Fibroblast of villous mesenchyme (primary cell): ENCODE results near the gene PREB. TPM values are rescaled to one million over a fixed set of nuclear protein-coding genes. Genes with fewer than 3 reads are reported as not detected.

Experiments
- DNase-seq: peaks from one replicate; pipeline ENCODE4 v3.0.0-alpha.2; 2010; ENCODE audit warnings: low read depth
- H3K4me3 ChIP-seq: 2 replicates; pipeline ENCODE4 v1.5.1; 2011; ENCODE audit warnings: low read depth, mild to moderate bottlenecking, low read length
- CTCF ChIP-seq: IDR thresholded peaks from 2 replicates; pipeline ENCODE4 v1.5.1; 2012; ENCODE audit warnings: low read depth, mild to moderate bottlenecking, low read length; ENCODE audit not compliant: insufficient read depth
- total RNA-seq: library from RNA; depleted of rRNA; stranded (reverse); fragments of >200 nt; gene quantifications from 2 replicates; pipeline ENCODE4 v1.2.3, GENCODE V29; 2012

The PREB gene
- total RNA-seq, 1 donor: 45.3 TPM

GRCh38 chr2:27143285-27143684, 8.8 kb upstream of the PREB start:
- TF ChIP-seq CTCF: no peak
- no peak for DNase-seq
- H3K4me3 ChIP-seq: no peak overlapping the region

- no peak for TF ChIP-seq CTCF
- H3K4me3 ChIP-seq: no peak within 1 kb of the TSS
- DNase-seq: no peak
Observed at GRCh38 chr2:27139310-27139709, 4.9 kb upstream of the PREB start, which contains the start of gene PRR30. PRR30 (minus strand) TSS chr2:27139410; CDS start chr2:27138329, 1,081 bp downstream.

GRCh38 chr2:27138111-27138510, 3.7 kb upstream of the PREB start:
- no peak for TF ChIP-seq CTCF
- H3K4me3 ChIP-seq: no peak overlapping the region
- DNase-seq: no peak

- no peak for TF ChIP-seq CTCF
- no peak for DNase-seq
- H3K4me3 ChIP-seq: no peak overlapping the region
Observed at GRCh38 chr2:27137322-27137935, 3.0 kb upstream of the PREB start.

GRCh38 chr2:27136751-27137150, 2.3 kb upstream of the PREB start:
- H3K4me3 ChIP-seq: no peak overlapping the region
- no peak for TF ChIP-seq CTCF
- DNase-seq: no peak

GRCh38 chr2:27135478-27135955, 1.1 kb upstream of the PREB start:
- no peak for DNase-seq
- TF ChIP-seq CTCF: no peak
- no peak overlapping the region for H3K4me3 ChIP-seq
